Activated naive CD4-positive, alpha-beta T cell treated with Interleukin-2 at 50 U/mL for 16 hours (primary cell): ENCODE data around the gene SQSTM1.
"Not testable (repeated sequence)": the region's sequence is repeated elsewhere in the genome, so short reads cannot be mapped to it uniquely, and the experiment has no call there.

Experiments
- DNase-seq: peaks from one replicate; pipeline ENCODE4 v3.0.0-alpha.2; 2020

The SQSTM1 gene

GRCh38 chr5:179827680-179828079 lies 7.0 kb downstream of the SQSTM1 start:
- peak; percentile 53 for DNase-seq

DNA sequence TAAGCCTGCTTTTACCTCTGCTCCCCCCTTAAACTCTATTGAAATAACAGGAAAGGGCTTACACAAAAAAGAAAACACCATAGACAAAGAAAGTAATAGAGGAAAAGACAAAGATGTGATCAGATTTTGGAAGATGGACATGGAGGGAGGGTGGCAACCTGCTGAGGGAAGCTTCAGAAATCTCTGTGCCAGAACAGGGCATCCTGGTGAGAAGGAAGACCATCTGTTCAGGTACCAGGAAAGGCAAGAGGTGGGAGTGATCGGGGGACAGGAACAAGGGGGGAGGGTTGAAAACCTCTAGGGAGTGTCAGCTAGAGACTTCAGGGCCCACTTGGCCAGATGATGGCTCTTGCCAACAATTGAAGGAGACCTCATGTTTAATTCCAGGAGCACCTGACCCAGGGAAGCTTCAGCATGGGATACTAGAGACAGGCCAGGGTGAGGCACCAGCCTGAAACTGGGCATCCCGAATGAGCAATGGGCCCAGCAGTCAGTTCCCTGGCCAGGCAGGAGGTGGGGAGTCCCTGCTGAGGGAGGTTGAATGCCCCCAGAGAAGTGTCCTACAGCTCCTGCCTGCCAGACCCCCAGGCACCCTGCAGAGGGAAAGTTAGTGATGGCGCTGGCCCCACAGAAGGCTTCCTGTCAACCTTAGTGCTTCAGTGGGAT lies 8.2 kb downstream of the SQSTM1 start:
- no peak for DNase-seq

DNA sequence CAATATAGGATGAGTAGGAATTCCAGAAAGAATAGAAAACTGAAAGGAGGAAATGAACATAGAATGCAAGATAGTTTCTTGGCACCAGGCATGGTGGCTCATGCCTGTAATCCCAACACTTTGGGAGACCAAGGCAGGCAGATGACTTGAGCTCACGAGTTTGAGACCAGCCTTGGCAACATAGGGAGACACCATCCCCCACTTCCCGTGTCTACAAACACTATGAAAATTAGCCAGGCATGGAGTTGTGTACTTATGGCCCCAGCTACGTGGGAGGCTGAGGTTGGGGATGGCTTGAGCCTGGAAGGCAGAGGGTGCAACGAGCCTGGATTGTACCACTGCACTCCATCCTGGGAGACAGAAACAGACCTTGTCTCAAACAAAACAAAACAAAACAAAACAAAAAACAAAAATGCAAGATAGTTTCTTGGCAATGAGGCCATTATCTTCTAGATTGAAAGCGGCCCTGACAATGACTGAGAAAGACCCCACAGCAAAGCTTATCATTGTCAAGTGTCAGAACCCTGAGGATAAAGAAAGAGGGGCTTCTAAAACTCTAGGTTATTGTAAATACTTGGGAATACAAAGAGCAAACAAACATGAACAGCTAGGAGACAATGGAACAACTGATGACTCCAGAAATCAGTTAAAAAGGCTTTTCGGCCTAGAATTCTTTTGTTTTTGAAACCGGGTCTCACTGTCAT lies 9.2 kb downstream of the SQSTM1 start:
- DNase-seq: no peak

DNA sequence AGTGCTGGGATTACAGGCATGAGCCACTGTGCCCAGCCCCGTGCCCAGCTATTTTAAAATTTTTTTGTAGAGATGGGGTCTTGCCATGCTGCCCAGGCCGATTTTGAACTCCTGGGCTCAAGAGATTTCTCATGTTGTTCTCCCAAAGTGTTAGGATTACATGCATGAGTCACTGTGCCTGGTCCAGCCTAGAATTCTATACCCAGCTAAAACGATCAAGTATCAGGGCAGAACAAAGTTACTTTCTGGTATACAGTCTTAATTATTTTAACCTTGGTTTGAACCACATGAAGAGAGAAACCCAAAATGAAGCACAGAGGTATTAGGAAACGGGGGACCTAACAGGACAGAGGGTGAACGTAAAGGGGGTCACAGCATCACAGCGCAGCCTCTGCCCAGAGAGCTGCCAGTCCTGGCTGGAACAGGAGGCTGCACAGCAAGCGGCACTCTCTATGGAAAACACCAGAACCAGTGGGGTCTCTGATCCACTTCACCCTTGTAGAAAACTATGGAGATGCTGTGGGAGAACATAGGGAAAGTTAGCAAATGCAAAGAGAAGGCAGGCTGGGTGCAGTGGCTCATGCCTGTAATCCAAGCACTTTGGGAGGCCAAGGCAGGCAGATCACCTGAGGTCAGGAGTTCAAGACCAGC lies 10.2 kb downstream of the SQSTM1 start:
- no peak for DNase-seq

- no peak for DNase-seq
Observed at GRCh38 chr5:179832039-179832745, 11.5 kb downstream of the SQSTM1 start.

- no peak for DNase-seq
Observed at GRCh38 chr5:179833056-179833708, 12.5 kb downstream of the SQSTM1 start.

GRCh38 chr5:179833709-179834070 lies 13.0 kb downstream of the SQSTM1 start:
- DNase-seq: no peak

GRCh38 chr5:179834120-179834519 lies 13.4 kb downstream of the SQSTM1 start:
- DNase-seq: no peak

DNA sequence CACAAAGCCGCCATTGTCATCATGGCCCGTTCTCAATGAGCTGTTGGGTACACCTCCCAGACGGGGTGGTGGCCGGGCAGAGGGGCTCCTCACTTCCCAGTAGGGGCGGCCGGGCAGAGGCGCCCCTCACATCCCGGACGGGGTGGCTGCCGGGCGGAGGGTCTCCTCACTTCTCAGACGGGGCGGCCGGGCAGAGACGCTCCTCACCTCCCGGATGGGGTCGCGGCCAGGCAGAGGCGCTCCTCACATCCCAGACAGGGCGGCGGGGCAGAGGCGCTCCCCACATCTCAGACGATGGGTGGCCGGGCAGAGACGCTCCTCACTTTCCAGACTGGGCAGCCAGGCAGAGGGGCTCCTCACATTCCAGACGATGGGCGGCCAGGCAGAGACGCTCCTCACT lies 14.2 kb downstream of the SQSTM1 start:
- DNase-seq: not testable (repeated sequence)

DNA sequence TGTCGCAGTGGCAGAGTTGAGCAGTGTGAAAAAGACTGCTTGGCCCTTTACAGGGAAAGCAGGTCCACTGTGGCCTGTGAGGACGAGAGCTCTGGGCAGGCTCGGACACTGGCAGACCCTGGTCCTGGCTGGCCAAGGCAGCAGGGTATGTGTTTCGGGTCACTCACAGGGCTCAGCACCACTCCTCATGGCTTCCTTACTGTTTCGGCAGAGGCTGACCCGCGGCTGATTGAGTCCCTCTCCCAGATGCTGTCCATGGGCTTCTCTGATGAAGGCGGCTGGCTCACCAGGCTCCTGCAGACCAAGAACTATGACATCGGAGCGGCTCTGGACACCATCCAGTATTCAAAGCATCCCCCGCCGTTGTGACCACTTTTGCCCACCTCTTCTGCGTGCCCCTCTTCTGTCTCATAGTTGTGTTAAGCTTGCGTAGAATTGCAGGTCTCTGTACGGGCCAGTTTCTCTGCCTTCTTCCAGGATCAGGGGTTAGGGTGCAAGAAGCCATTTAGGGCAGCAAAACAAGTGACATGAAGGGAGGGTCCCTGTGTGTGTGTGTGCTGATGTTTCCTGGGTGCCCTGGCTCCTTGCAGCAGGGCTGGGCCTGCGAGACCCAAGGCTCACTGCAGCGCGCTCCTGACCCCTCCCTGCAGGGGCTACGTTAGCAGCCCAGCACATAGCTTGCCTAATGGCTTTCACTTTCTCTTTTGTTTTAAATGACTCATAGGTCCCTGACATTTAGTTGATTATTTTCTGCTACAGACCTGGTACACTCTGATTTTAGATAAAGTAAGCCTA lies 15.7 kb downstream of the SQSTM1 start:
- DNase-seq: peak; percentile 62

- DNase-seq: no peak
Observed at GRCh38 chr5:179837076-179838011, 16.6 kb downstream of the SQSTM1 start.

DNA sequence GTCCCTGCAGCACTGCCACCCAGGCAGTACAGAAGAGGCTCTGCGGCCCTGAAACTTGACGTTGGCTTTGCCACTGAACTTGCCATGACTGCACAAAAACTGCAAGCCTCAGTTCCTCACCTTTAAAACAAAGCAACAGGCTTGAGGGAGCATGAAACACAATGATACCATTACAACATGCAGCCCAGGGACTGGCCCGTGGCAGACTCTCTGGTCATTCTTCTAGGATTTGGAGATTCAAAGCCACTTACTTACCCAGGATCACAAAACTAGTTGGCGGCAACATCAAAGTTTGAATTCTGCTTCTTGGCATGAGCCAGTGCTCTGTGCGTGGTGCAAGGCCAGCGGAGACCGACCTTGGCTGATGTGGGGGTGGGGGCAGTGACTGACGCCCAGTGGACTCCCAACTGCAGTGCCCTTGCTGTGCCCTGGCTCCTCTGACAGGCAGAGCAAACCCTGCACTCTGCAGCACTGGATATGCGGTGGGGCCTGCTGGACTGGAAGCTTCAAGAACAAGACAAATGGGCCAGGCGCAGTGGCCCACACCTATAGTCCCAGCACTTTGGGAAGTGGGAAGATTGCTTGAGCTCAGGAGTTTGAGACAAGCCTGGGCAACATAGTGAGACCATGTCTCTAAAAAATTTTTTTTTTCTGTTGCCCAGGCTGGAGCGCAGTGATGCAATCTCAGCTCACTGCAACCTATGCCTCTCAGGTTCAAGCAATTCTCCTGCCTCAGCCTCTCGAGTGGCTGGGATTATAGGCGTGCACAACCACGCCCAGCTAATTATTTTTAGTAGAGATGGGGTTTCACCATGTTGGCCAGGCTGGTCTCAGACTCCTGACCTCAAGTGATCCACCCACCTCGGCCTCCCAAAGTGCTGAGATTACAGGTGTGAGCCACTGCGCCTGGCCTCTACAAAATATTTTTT lies 18.9 kb downstream of the SQSTM1 start:
- DNase-seq: no peak

GRCh38 chr5:179840321-179840720 lies 19.6 kb downstream of the SQSTM1 start:
- DNase-seq: no peak

DNA sequence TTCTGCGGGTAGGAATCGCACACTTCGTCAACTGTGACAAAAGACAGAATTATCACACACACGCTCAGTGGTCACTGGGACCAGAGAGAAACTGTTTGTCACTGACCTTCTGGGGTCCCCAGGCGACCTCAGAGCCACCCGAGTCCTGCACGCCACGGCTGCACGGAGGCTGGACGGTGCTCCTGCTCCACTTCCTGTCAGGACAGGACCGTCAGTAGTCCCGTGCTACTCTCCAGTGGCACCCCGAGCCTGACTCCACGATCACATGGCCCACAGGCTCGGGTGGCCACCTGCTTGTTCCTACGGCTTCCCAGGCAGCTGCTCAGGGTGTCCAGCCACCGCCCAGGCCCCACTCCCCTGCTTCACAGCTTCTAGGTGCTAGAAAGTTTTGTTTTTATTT lies 20.1 kb downstream of the SQSTM1 start:
- DNase-seq: no peak

DNA sequence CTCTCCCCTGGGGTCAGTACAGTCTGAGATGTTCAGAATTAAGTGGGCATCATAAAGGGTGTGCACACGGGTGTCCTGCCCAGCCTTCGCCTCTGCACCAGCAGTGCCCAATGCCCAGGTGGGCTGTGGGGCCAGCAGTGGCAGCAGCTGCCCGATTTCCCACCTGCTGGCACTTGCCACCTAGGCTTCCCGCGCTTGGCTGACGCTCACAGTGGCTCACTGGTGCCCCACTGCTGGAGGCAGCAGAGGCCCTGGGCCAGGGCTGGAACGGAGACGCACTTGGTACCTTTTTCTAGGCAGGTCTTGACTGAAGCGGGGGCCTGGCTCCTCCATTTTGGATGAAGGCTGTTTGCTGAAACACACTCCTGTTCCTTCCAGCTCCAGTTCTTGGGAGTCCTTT lies 20.9 kb downstream of the SQSTM1 start:
- no peak for DNase-seq

- no peak for DNase-seq
Observed at GRCh38 chr5:179852993-179853547, 32.4 kb downstream of the SQSTM1 start.

GRCh38 chr5:179854356-179854755 lies 33.7 kb downstream of the SQSTM1 start:
- no peak for DNase-seq

GRCh38 chr5:179858241-179858585 lies 37.5 kb downstream of the SQSTM1 start:
- peak; percentile 65 for DNase-seq

- peak; percentile 92 for DNase-seq
Observed at GRCh38 chr5:179858586-179859427, 38.1 kb downstream of the SQSTM1 start, which contains the start of gene MRNIP. Gene MRNIP (minus strand): TSS chr5:179858817. CDS start chr5:179858796, 21 bp downstream.
